AG08396 (cell line): ENCODE results near the gene EPB41L2.
"Not testable (repeated sequence)": the region's sequence is repeated elsewhere in the genome, so short reads cannot be mapped to it uniquely, and the experiment has no call there.

Experiments
- DNase-seq: peaks from one replicate; pipeline ENCODE4 v3.0.0; 2012; ENCODE audit warnings: low spot score, mixed read lengths

Gene EPB41L2

GRCh38 chr6:130838250-130838860 is 224.7 kb downstream of the EPB41L2 start:
- no peak for DNase-seq

- DNase-seq: no peak
Measured at GRCh38 chr6:130837067-130837466, 226.0 kb downstream of the EPB41L2 start.

- DNase-seq: no peak
Measured at GRCh38 chr6:130836055-130836640, 226.9 kb downstream of the EPB41L2 start.

GRCh38 chr6:130834482-130835251 is 228.4 kb downstream of the EPB41L2 start:
- DNase-seq: no peak

GRCh38 chr6:130833569-130833968 is 229.5 kb downstream of the EPB41L2 start:
- DNase-seq: no peak

GRCh38 chr6:130831607-130832006 is 231.4 kb downstream of the EPB41L2 start:
- no peak for DNase-seq

- DNase-seq: no peak
Measured at GRCh38 chr6:130829333-130829910, 233.6 kb downstream of the EPB41L2 start.

GRCh38 chr6:130827247-130828149 is 235.5 kb downstream of the EPB41L2 start, which contains the start of gene SMLR1:
Gene SMLR1 (plus strand): TSS chr6:130827406. CDS start chr6:130827414, 8 bp downstream.
- no peak for DNase-seq

GRCh38 chr6:130826442-130827246 is 236.4 kb downstream of the EPB41L2 start:
- no peak for DNase-seq

- no peak for DNase-seq
Measured at GRCh38 chr6:130825772-130826441, 237.1 kb downstream of the EPB41L2 start.

- DNase-seq: no peak
Measured at GRCh38 chr6:130824978-130825694, 237.9 kb downstream of the EPB41L2 start.

GRCh38 chr6:130822736-130823135 is 240.3 kb downstream of the EPB41L2 start:
- no peak for DNase-seq

GRCh38 chr6:130815200-130816071 is 247.6 kb downstream of the EPB41L2 start:
- DNase-seq: no peak

GRCh38 chr6:130814506-130814905 is 248.5 kb downstream of the EPB41L2 start:
- DNase-seq: no peak

- no peak for DNase-seq
Measured at GRCh38 chr6:130811932-130812331, 251.1 kb downstream of the EPB41L2 start.

- DNase-seq: peak; percentile 12
Measured at GRCh38 chr6:130810307-130811030, 252.6 kb downstream of the EPB41L2 start.

GRCh38 chr6:130801368-130801767 is 261.7 kb downstream of the EPB41L2 start:
- DNase-seq: not testable (repeated sequence)

- DNase-seq: no peak
Measured at GRCh38 chr6:130797061-130797460, 266.0 kb downstream of the EPB41L2 start.
